OCI-LY7 (cell line): ENCODE results near the gene SPHKAP. TPM values are rescaled to one million over a fixed set of nuclear protein-coding genes. Genes with fewer than 3 reads are reported as not detected.

ENCODE experiments used
- BruUV-seq: library from RNA; stranded (reverse); fragments of 400-500 nt; replicated peaks from 2 replicates; lab custom pipeline; 2021; lab: Mats Ljungman, UMichigan
- CTCF ChIA-PET: fragments of 300-600 bp; sonication (Branson Sonifier 250); formaldehyde crosslinking; loops from one replicate; lab custom pipeline; 2022; ENCODE audit warnings: antibody characterized with exemption; ENCODE audit not compliant: unreplicated experiment; lab: Charles Lee
- POLR2A ChIA-PET: fragments of 300-600 bp; sonication (Branson Sonifier 250); formaldehyde crosslinking; loops from one replicate; lab custom pipeline; 2022; ENCODE audit warnings: antibody characterized with exemption; lab: Charles Lee
- DNase-seq: peaks from one replicate; pipeline ENCODE4 v3.0.0-alpha.2; 2015; ENCODE audit warnings: low spot score
- H2AFZ ChIP-seq: fragments of 200-600 bp; sonication (generic), shearing (Covaris generic); 2 replicates; pipeline ENCODE4 v1.6.1; 2014; ENCODE audit warnings: mild to moderate bottlenecking, antibody characterized with exemption, low read length, moderate library complexity
- H3K27ac ChIP-seq: fragments of 200-600 bp; sonication (generic); 2 replicates; pipeline ENCODE4 v1.5.1; 2014; ENCODE audit warnings: mixed run types, low read depth, mild to moderate bottlenecking, moderate library complexity, low read length, inconsistent platforms; ENCODE audit not compliant: poor library complexity, severe bottlenecking
- H3K36me3 ChIP-seq: fragments of 200-600 bp; sonication (generic); 2 replicates; pipeline ENCODE4 v1.6.1; 2014; ENCODE audit warnings: mild to moderate bottlenecking, antibody characterized with exemption, low read length, moderate library complexity, mixed read lengths; ENCODE audit not compliant: insufficient read depth
- H3K4me1 ChIP-seq: fragments of 200-600 bp; sonication (generic); 2 replicates; pipeline ENCODE4 v1.5.1; 2014; ENCODE audit warnings: mild to moderate bottlenecking, low read length; ENCODE audit not compliant: insufficient read depth, poor library complexity, severe bottlenecking
- H3K4me2 ChIP-seq: fragments of 200-600 bp; sonication (generic); 2 replicates; pipeline ENCODE4 v1.6.1; 2014; ENCODE audit warnings: mild to moderate bottlenecking, low read length
- H3K4me3 ChIP-seq: fragments of 200-600 bp; sonication (generic); 2 replicates; pipeline ENCODE4 v1.5.1; 2014; ENCODE audit warnings: mild to moderate bottlenecking, low read depth, low read length; ENCODE audit not compliant: poor library complexity, severe bottlenecking
- H3K79me2 ChIP-seq: fragments of 200-600 bp; sonication (generic); 2 replicates; pipeline ENCODE4 v1.6.1; 2016; ENCODE audit warnings: low read depth, mild to moderate bottlenecking, low read length, moderate library complexity, mixed read lengths; ENCODE audit not compliant: insufficient read depth
- H3K9me2 ChIP-seq: fragments of 200-600 bp; sonication (generic); 2 replicates; pipeline ENCODE4 v1.6.1; 2016; ENCODE audit warnings: mild to moderate bottlenecking, low read length, mixed read lengths; ENCODE audit not compliant: insufficient read depth
- H3K9me3 ChIP-seq: fragments of 200-600 bp; sonication (generic); 2 replicates; pipeline ENCODE4 v1.6.1; 2014; ENCODE audit warnings: mild to moderate bottlenecking, mixed run types, low read length, mixed read lengths
- H4K20me1 ChIP-seq: fragments of 200-600 bp; sonication (generic); 2 replicates; pipeline ENCODE4 v1.6.1; 2014; ENCODE audit warnings: mild to moderate bottlenecking, antibody characterized with exemption, low read length, moderate library complexity, mixed read lengths; ENCODE audit not compliant: insufficient read depth
- EZH2phosphoT487 ChIP-seq: fragments of 200-600 bp; sonication (generic); IDR thresholded peaks from 2 replicates; pipeline ENCODE4 v1.6.1; 2018; ENCODE audit warnings: low read depth, borderline replicate concordance, mild to moderate bottlenecking, mixed run types, antibody characterized with exemption, low read length, moderate library complexity, mixed read lengths
- intact Hi-C: fragments of 100-400 bp; cut with micrococcal nuclease; formaldehyde crosslinking; loops from one replicate; pipeline ENCODE4 v1.10.0; 2022; ENCODE audit not compliant: unreplicated experiment
- total RNA-seq, 2 experiments: library from RNA; depleted of rRNA in 1 of 2; stranded (reverse); fragments of >200 nt in 1 of 2; shearing (Covaris generic) in 1 of 2; gene quantifications; 2 replicates each; pipeline ENCODE4 v1.2.3, GENCODE V29; 2014 to 2022
- TF ChIP-seq, protein P1 (sequence below): fragments of 200-600 bp; sonication (generic); conservative IDR thresholded peaks from 2 replicates; pipeline ENCODE4 v1.5.1; 2014; ENCODE audit warnings: mild to moderate bottlenecking, antibody characterized with exemption, low read length, moderate library complexity, mixed read lengths

SPHKAP gene
- total RNA-seq, 2 experiments from 2014 or later, result not detected

DNA sequence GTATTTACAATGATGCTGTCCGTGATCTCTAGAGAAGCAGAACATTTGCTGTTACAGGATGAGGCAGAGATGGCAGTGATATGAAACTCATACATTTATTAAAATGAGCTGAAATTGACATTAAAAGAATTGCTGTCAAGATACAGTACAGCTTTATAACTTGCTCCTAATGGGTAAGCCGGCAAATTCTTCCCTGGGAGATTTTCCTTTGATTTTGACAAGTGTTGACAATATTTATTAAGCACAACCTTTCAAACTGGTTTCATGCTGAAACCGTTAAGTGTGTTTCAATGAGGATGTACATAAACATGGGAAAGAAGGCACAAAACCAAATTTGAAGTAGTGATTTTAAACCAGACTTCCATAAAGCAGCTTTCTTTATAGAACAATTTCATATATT, 45.5 kb downstream of the SPHKAP start:
- DNase-seq, result no peak
- no TSS peak for BruUV-seq
- intact Hi-C loops, result no loop called here
- CTCF ChIA-PET, result interaction anchor here (0.6 kb wide), 1 partner anchor 173 kb away, joined by 4 read pairs; no protein-coding TSS in a partner anchor
- H3K4me3 ChIP-seq, result no peak overlapping the region
- no peaks in the 10 kb centered on the region for H3K4me1 ChIP-seq
- no peaks in the 10 kb centered on the region for H4K20me1 ChIP-seq
- H3K4me2 ChIP-seq, result no peak overlapping the region
- POLR2A ChIA-PET, result interaction anchor here (0.6 kb wide), 1 partner anchor 772 kb away, joined by 3 read pairs; no protein-coding TSS in a partner anchor
- no peaks in the 10 kb centered on the region for H3K79me2 ChIP-seq
- H3K9me3 ChIP-seq, result no peaks in the 10 kb centered on the region
- no peaks in the 10 kb centered on the region for H3K9me2 ChIP-seq
- H3K36me3 ChIP-seq, result no peaks in the 10 kb centered on the region
- no peak overlapping the region for H3K27ac ChIP-seq
- H2AFZ ChIP-seq, result no peak overlapping the region
- TF ChIP-seq, protein P1, sequence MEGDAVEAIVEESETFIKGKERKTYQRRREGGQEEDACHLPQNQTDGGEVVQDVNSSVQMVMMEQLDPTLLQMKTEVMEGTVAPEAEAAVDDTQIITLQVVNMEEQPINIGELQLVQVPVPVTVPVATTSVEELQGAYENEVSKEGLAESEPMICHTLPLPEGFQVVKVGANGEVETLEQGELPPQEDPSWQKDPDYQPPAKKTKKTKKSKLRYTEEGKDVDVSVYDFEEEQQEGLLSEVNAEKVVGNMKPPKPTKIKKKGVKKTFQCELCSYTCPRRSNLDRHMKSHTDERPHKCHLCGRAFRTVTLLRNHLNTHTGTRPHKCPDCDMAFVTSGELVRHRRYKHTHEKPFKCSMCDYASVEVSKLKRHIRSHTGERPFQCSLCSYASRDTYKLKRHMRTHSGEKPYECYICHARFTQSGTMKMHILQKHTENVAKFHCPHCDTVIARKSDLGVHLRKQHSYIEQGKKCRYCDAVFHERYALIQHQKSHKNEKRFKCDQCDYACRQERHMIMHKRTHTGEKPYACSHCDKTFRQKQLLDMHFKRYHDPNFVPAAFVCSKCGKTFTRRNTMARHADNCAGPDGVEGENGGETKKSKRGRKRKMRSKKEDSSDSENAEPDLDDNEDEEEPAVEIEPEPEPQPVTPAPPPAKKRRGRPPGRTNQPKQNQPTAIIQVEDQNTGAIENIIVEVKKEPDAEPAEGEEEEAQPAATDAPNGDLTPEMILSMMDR, result no peak
- no peak for TF ChIP-seq EZH2phosphoT487

DNA sequence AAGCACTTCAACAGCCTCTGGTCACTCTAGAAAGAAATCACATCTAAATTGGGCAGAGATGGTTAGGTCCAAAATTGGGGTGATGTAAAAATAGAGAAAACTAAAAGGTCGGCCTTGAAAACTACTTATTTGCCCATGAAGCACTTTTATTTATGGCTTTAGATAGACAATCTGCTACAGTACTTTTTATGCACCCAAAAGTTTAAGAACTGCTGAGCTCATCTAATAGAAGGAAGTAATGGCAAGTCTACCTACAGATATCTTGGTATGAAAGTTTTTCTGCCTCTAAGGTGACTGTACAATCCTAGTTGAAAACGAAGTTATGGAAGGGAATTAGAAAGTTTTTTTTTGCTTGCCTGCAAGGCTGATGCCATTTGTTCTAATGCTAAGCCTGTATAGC, 46.2 kb downstream of the SPHKAP start:
- no peaks in the 10 kb centered on the region for H4K20me1 ChIP-seq
- no peaks in the 10 kb centered on the region for H3K9me3 ChIP-seq
- TF ChIP-seq, protein P1, result no peak
- no peak for TF ChIP-seq EZH2phosphoT487
- no peaks in the 10 kb centered on the region for H3K79me2 ChIP-seq
- no peak overlapping the region for H3K4me3 ChIP-seq
- no peaks in the 10 kb centered on the region for H3K36me3 ChIP-seq
- no peaks in the 10 kb centered on the region for H3K4me1 ChIP-seq
- H3K4me2 ChIP-seq, result no peak overlapping the region
- no peak overlapping the region for H3K27ac ChIP-seq
- H3K9me2 ChIP-seq, result no peaks in the 10 kb centered on the region
- H2AFZ ChIP-seq, result no peak overlapping the region
- POLR2A ChIA-PET, result interaction anchor here (0.7 kb wide), 1 partner anchor 710 kb away, joined by 4 read pairs; no protein-coding TSS in a partner anchor
- intact Hi-C loops, result no loop called here
- CTCF ChIA-PET, result no interaction called here
- DNase-seq, result no peak
- no TSS peak for BruUV-seq

DNA sequence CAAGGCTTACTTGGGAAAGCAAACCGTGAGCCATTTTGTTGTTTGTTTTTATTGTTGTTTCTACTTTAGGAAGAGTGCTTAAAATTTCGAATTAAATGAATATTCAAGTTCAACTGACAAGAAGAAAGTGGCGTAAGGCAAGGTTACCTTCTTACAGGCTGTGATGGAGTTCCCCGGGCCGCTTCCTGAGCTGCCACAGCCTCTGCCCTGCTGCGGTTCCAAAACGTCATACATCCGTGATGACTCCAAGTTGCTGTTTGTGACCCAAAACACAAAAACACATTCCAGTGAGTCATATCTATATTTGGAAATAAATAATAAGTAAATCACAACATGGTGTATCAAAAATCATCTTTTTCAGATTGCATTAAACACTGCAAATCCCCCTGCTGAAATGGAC, 49.7 kb downstream of the SPHKAP start:
- Histone ChIP-seq H3K9me2 (no peaks in the 10 kb centered on the region), H3K27ac (no peak overlapping the region), H3K4me3 (no peak overlapping the region), H3K9me3 (no peaks in the 10 kb centered on the region), H3K36me3 (no peaks in the 10 kb centered on the region), H4K20me1 (no peaks in the 10 kb centered on the region), H3K79me2 (no peaks in the 10 kb centered on the region), H3K4me2 (no peak overlapping the region), H2AFZ (no peak overlapping the region), H3K4me1 (no peaks in the 10 kb centered on the region)
- DNase-seq, result no peak
- intact Hi-C loops, result no loop called here
- BruUV-seq, result no TSS peak
- CTCF ChIA-PET, result no interaction called here
- POLR2A ChIA-PET, result no interaction called here
- TF ChIP-seq, protein P1, result no peak
- TF ChIP-seq EZH2phosphoT487, result no peak
